GM23338 (cell line): ENCODE data around the gene FRMD4A. TPM values are rescaled to one million over a fixed set of nuclear protein-coding genes. Genes with fewer than 3 reads are reported as not detected.
A peak's percentile ranks its signal among the peaks of the same experiment; 100 is the strongest.

Source experiments
- ATAC-seq: fragments of 200-7000 bp; cut with Tn5 transposase; 3 replicates; pipeline ENCODE4 v1.9.1; 2020
- DNase-seq: peaks from one replicate; pipeline ENCODE4 v3.0.0-alpha.2; 2015; ENCODE audit warnings: low spot score
- H2AFZ ChIP-seq: fragments of 200-600 bp; sonication (generic); 2 replicates; pipeline ENCODE4 v1.8.0; 2016; ENCODE audit warnings: antibody characterized with exemption, mild to moderate bottlenecking, moderate library complexity
- H3F3A ChIP-seq: fragments of 200-600 bp; sonication (generic); replicated peaks from 2 replicates; pipeline ENCODE4 v1.8.0; 2017; ENCODE audit warnings: antibody characterized with exemption, mixed run types, low read depth
- H3K27ac ChIP-seq: fragments of 200-600 bp; sonication (generic); 2 replicates; pipeline ENCODE4 v1.6.1; 2016; ENCODE audit warnings: low read depth
- H3K27me3 ChIP-seq: fragments of 200-600 bp; sonication (generic); 2 replicates; pipeline ENCODE4 v1.8.0; 2016; ENCODE audit warnings: mild to moderate bottlenecking, mixed run types, moderate library complexity; ENCODE audit not compliant: insufficient read depth
- H3K36me3 ChIP-seq: fragments of 200-600 bp; sonication (generic); 2 replicates; pipeline ENCODE4 v1.8.0; 2016; ENCODE audit warnings: mild to moderate bottlenecking; ENCODE audit not compliant: insufficient read depth
- H3K4me1 ChIP-seq: fragments of 200-600 bp; sonication (generic); 2 replicates; pipeline ENCODE4 v1.8.0; 2016; ENCODE audit warnings: mild to moderate bottlenecking, moderate library complexity; ENCODE audit not compliant: insufficient read depth
- H3K4me2 ChIP-seq: fragments of 200-600 bp; sonication (generic); 2 replicates; pipeline ENCODE4 v1.7.1; 2017; ENCODE audit warnings: mixed run types
- H3K4me3 ChIP-seq: fragments of 200-600 bp; sonication (generic); 2 replicates; pipeline ENCODE4 v1.6.1; 2016; ENCODE audit warnings: mixed run types
- H3K79me2 ChIP-seq: fragments of 200-600 bp; sonication (generic); replicated peaks from 2 replicates; pipeline ENCODE4 v1.8.0; 2017; ENCODE audit warnings: mild to moderate bottlenecking; ENCODE audit not compliant: insufficient read depth
- H3K9me2 ChIP-seq: fragments of 200-600 bp; sonication (generic); 2 replicates; pipeline ENCODE4 v1.8.0; 2017; ENCODE audit not compliant: insufficient read depth
- H4K20me1 ChIP-seq: fragments of 200-600 bp; sonication (generic); replicated peaks from 2 replicates; pipeline ENCODE4 v1.8.0; 2017; ENCODE audit warnings: mild to moderate bottlenecking; ENCODE audit not compliant: insufficient read depth
- H3K27ac Mint-ChIP-seq: 2 replicates; pipeline ENCODE4 v1.8.0; 2020; ENCODE audit warnings: inconsistent platforms, mild to moderate bottlenecking, moderate library complexity, mixed read lengths
- H3K27me3 Mint-ChIP-seq: 3 replicates; pipeline ENCODE4 v1.8.0; 2022; ENCODE audit warnings: low read depth, mild to moderate bottlenecking, moderate library complexity, mixed read lengths, inconsistent platforms; ENCODE audit not compliant: insufficient read depth, poor library complexity
- H3K36me3 Mint-ChIP-seq: 3 replicates; pipeline ENCODE4 v1.8.0; 2021; ENCODE audit warnings: low read depth, mild to moderate bottlenecking, inconsistent platforms, moderate library complexity, mixed read lengths
- H3K4me1 Mint-ChIP-seq: 3 replicates; pipeline ENCODE4 v1.8.0; 2020; ENCODE audit warnings: mild to moderate bottlenecking, inconsistent platforms, mixed read lengths
- H3K4me3 Mint-ChIP-seq: 3 replicates; pipeline ENCODE4 v1.8.0; 2021; ENCODE audit warnings: moderate library complexity, mild to moderate bottlenecking, inconsistent platforms, mixed read lengths
- H3K9me3 Mint-ChIP-seq: 3 replicates; pipeline ENCODE4 v1.8.0; 2020; ENCODE audit warnings: moderate library complexity, mild to moderate bottlenecking, inconsistent platforms, mixed read lengths
- CREB1 ChIP-seq: fragments of 250-450 bp; sonication (Bioruptor Pico); IDR thresholded peaks from 2 replicates; pipeline ENCODE4 v1.5.0; 2020; ENCODE audit warnings: low read depth, mild to moderate bottlenecking, moderate library complexity
- CTCF ChIP-seq, 2 experiments: fragments of 200-600 bp in 1 of 2; sonication (generic) in 1 of 2; conservative IDR thresholded peaks; 2 replicates each; pipeline versions ENCODE4 v1.5.1 to v1.6.1; 2016 to 2017; ENCODE audit warnings: antibody characterized with exemption in 2 of 2, low read depth in 2 of 2, mild to moderate bottlenecking in 2 of 2, moderate library complexity in 1 of 2
- ETS1 ChIP-seq: IDR thresholded peaks from 2 replicates; pipeline ENCODE4 v1.6.1; 2016; ENCODE audit warnings: antibody characterized with exemption
- EZH2 ChIP-seq: fragments of 200-600 bp; sonication (generic); IDR thresholded peaks from one replicate; pipeline ENCODE4 v1.8.0; 2017; ENCODE audit warnings: antibody characterized with exemption, mild to moderate bottlenecking, low read depth; ENCODE audit not compliant: unreplicated experiment
- EZH2phosphoT487 ChIP-seq: fragments of 200-600 bp; sonication (generic); IDR thresholded peaks from one replicate; pipeline ENCODE4 v1.8.1; 2018; ENCODE audit warnings: antibody characterized with exemption; ENCODE audit not compliant: unreplicated experiment
- JUNB ChIP-seq: IDR thresholded peaks from one replicate; pipeline ENCODE4 v1.6.1; 2016; ENCODE audit warnings: antibody characterized with exemption; ENCODE audit not compliant: unreplicated experiment
- NANOG ChIP-seq: IDR thresholded peaks from 2 replicates; pipeline ENCODE4 v1.6.1; 2016; ENCODE audit warnings: antibody characterized with exemption, borderline replicate concordance
- POLR2AphosphoS5 ChIP-seq: IDR thresholded peaks from 2 replicates; pipeline ENCODE4 v1.6.1; 2016; ENCODE audit warnings: antibody characterized with exemption, low read depth
- REST ChIP-seq: IDR thresholded peaks from one replicate; pipeline ENCODE4 v1.6.1; 2018; ENCODE audit warnings: antibody characterized with exemption; ENCODE audit not compliant: unreplicated experiment
- STAT1 ChIP-seq: IDR thresholded peaks from one replicate; pipeline ENCODE4 v1.6.1; 2016; ENCODE audit warnings: antibody characterized with exemption; ENCODE audit not compliant: unreplicated experiment
- ZNF114 ChIP-seq: fragments of 250-450 bp; sonication (Bioruptor Pico); IDR thresholded peaks from 2 replicates; pipeline ENCODE4 v1.5.0; 2020; ENCODE audit warnings: mild to moderate bottlenecking, moderate library complexity
- ZNF331 ChIP-seq: fragments of 250-450 bp; sonication (Bioruptor Pico); IDR thresholded peaks from 2 replicates; pipeline ENCODE4 v1.5.0; 2020; ENCODE audit warnings: low read depth, mild to moderate bottlenecking, moderate library complexity
- polyA plus RNA-seq: library from polyadenylated mRNA; unstranded; fragments of >200 nt; fragmentation: Nextera tagmentation; extraction: Ambion mirVana; gene quantifications from 2 replicates; pipeline ENCODE4 v1.2.1, GENCODE V29; 2016
- total RNA-seq: library from RNA; depleted of rRNA; stranded (reverse); fragments of >200 nt; shearing (Covaris generic); gene quantifications from 2 replicates; pipeline ENCODE4 v1.2.3, GENCODE V29; 2014

The FRMD4A gene
- total and polyA plus RNA-seq, 2 experiments from 2014 or later, result 14.0 to 20.1 TPM

GRCh38 chr10:14309593-14309992 lies 21.1 kb downstream of the FRMD4A start:
- no peak overlapping the region for H3K27ac Mint-ChIP-seq
- TF ChIP-seq EZH2 (no peak), REST (no peak), JUNB (no peak), POLR2AphosphoS5 (no peak), STAT1 (no peak), CTCF (conservative IDR thresholded peaks at IDR 0.05; ENCODE audit: low read depth in 2 of 2) (no peak), ETS1 (no peak), ZNF114 (no peak), NANOG (no peak), EZH2phosphoT487 (no peak), CREB1 (CRISPR knock-in tag) (no peak), ZNF331 (no peak)
- no peaks in the 10 kb centered on the region for H3K79me2 ChIP-seq
- H3K27me3 ChIP-seq, result no peaks in the 10 kb centered on the region
- peak overlapping the region; percentile 90 for H2AFZ ChIP-seq
- no peaks in the 10 kb centered on the region for H3K9me3 Mint-ChIP-seq
- H3K9me2 ChIP-seq, result peaks cover 6% of the 10 kb centered on the region; the same call in 1 of the 2 replicates
- H3K4me2 ChIP-seq, result no peak overlapping the region
- no peak overlapping the region for H3K27ac ChIP-seq
- no peak overlapping the region for H3K4me3 Mint-ChIP-seq
- no peaks in the 10 kb centered on the region for H3F3A ChIP-seq
- no peaks in the 10 kb centered on the region for H3K4me1 ChIP-seq
- no peaks in the 10 kb centered on the region for H3K36me3 ChIP-seq
- H3K27me3 Mint-ChIP-seq, result peaks cover 4% of the 10 kb centered on the region
- peaks cover 18% of the 10 kb centered on the region for H3K4me1 Mint-ChIP-seq
- no peaks in the 10 kb centered on the region for H4K20me1 ChIP-seq
- H3K4me3 ChIP-seq, result no peak overlapping the region
- no peak for ATAC-seq
- no peak for DNase-seq
- no peaks in the 10 kb centered on the region for H3K36me3 Mint-ChIP-seq
